Stimulated activated CD4-positive, alpha-beta T cell treated with anti-CD3 and anti-CD28 coated beads, Interleukin-12 subunit alpha, Interleukin-12 subunit beta, amount 100 ng/mL, for 24 hours (primary cell): Measurements from ENCODE around the gene ZFTA.
A peak's percentile ranks its signal among the peaks of the same experiment; 100 is the strongest.

Source experiments
- DNase-seq, 2 experiments: peaks; one replicate each; pipeline ENCODE4 v3.0.0-alpha.2; 2020; ENCODE audit warnings: low read depth in 2 of 2

ZFTA gene

DNA sequence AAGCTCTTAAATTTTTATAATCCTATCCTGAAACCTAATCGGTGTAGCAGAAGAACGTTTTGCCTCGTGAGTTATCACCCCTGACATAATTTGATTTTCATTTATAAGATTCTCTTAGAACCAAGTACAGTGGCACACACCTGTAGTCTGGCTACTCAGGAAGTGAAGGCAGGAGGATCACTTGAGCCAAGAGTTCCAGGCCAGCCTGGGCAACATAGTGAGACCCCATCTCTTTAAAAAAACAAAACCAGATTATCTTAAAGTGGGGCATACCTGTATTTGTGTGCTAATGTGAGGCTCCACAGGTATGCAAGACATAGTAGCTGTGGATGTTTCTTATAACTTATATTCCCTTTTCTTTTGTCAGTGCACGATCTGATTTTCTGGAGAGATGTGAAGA lies 19.0 kb downstream of the ZFTA start:
- DNase-seq = no peak

DNA sequence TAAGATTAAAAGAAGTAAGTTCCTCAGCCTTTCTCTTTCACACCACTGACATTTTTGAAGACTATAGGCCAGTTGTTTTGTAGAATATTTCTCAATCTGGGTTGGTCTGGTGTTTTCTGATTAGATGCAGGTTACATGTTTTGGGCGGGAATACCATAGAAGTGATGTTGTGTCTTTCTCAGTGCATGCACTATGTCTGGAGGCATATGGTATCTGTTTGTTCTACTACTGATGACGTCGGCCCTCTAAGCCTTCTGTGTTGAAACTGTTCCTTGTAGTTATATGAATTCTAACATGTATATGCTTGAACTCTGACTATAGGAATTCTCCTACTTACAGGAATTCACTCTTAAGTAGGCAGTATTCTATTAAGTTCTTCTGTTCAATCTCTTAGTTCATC lies 21.6 kb downstream of the ZFTA start:
- no peak for DNase-seq

DNA sequence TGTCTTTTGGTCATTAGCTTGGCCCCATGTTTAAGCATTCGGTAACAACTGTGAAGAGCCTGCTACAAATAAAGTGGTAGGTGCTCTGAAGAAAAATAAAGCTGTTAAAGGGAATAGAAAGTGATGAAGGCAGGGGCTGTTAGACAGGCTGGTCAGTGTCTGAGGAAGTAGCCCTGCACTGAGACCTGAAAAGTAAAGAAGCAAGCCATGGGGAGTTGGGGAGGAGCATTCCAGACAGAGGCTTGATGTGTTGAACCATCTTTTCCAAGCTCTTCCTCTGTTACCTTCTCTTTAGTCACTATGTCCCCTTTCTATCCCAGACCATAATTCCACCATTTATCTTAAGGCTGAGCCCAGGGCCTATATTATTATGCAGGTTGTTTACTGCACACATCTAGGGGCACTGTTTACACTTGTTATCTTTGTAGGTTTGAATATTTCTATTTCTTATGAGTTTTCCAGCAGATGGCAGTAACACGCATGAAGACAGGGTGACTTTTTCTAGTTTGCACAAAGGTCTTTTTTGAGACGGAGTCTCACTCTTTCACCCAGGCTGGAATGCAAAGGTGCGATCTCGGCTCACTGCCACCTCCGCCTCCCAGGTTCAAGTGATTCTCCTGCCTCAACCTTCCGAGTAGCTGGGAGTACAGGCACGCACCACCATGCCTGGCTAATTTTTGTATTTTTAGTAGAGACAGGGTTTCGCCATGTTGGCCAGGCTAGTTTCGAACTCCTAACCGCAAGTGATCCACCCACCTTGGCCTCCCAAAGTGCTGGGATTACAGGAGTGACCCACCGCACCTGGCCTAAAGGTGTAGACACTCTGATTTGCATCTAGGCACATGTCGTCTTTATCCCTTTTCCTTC lies 23.0 kb downstream of the ZFTA start:
- DNase-seq = no peak

GRCh38 chr11:63738720-63739360 lies 29.7 kb downstream of the ZFTA start:
- DNase-seq = peak; percentile 28 to 69

GRCh38 chr11:63737718-63738117 lies 30.9 kb downstream of the ZFTA start:
- DNase-seq = no peak

GRCh38 chr11:63736864-63737263 lies 31.7 kb downstream of the ZFTA start:
- no peak for DNase-seq

DNA sequence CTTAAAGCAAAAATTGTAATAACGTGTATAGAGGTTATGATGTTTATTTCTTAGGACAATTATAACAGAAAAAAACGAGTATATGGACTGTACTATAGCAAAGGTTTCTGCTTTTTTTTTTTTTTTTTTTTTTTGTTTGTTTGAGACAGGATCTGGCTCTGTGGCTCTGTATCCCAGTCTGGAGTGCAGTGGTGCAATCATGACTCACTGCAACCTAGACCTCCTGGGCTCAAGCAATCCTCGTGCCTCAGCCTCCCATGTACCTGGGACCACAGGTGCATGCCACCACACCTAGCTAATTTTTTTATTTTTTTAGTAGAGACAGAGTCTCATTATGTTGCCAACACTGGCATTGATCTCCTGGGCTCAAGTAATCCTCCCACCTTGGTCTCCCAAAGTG lies 39.2 kb downstream of the ZFTA start:
- DNase-seq = no peak

DNA sequence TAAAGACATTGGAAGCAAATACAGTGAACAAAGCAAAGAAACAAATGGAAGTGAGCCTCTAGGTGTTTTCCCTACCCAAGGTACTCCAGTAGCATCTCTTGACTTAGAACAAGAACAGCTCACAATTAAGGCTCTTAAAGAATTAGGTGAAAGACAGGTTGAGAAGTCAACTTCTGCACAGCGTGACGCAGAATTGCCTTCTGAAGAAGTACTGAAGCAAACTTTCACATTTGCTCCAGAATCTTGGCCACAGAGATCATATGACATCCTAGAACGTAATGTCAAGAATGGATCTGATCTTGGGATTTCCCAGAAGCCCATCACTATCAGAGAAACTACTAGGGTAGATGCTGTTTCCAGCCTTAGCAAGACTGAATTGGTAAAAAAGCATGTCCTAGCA lies 48.0 kb downstream of the ZFTA start:
- DNase-seq = no peak

- DNase-seq = no peak
Observed at GRCh38 chr11:63719987-63720386, 48.6 kb downstream of the ZFTA start.

DNA sequence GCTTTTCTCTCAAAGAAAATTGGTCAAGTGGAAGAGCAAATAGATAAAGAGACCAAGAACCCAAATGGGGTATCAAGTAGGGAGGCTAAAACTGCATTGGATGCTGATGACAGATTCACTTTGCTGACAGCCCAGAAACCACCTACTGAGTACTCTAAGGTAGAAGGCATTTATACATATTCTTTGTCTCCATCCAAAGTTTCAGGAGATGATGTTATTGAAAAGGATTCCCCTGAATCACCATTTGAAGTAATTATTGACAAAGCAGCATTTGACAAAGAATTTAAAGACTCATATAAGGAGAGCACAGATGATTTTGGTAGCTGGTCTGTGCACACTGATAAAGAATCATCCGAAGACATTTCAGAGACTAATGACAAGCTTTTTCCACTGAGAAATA lies 49.6 kb downstream of the ZFTA start:
- DNase-seq = no peak
